GM18861 (cell line): ENCODE data around the gene SLC39A9.
"Not testable (repeated sequence)": the region's sequence is repeated elsewhere in the genome, so short reads cannot be mapped to it uniquely, and the experiment has no call there.

Source experiments
- ATAC-seq: cut with Tn5 transposase; IDR thresholded peaks from one replicate; pipeline ENCODE4 v1.9.1; 2021; ENCODE audit not compliant: unreplicated experiment

The SLC39A9 gene

DNA sequence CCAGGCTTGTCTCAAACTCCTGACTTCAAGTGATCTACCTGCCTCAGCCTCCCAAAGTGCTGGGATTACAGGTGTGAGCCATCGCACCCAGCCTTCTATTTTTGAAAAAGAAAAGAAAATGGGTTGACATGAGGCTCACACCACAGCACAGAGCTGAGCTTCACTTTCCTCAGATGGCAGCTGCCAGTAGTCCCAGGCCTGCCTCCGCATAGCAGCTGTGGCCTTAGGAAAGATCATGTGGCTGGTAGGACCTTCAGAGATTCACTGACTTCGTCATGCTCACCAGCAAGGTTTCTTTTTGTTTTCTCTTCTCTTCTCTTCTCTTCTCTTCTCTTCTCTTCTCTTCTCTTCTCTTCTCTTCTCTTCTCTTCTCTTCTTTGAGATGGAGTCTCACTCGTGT lies 99.8 kb downstream of the SLC39A9 start:
- not testable (repeated sequence) for ATAC-seq

DNA sequence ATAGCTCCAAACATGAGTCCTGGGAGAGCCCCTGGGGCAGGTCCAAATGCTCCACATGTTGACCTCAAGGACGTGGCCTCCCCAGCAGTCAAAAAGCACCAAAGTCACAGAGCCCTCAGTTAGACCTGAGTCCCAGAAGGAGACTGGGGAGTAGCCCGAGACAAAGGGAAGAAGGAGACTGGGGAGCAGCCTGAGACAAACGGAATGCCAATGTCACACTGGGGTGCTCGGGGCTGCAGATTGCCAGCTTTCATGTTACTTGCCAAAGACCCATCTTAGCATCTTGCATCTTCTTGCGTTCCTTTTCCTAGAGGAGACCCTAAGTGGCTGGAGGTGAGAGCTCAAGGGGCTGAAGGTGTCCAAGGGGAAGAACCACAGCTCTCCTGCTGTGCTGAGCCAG lies 100.9 kb downstream of the SLC39A9 start:
- ATAC-seq = no peak

DNA sequence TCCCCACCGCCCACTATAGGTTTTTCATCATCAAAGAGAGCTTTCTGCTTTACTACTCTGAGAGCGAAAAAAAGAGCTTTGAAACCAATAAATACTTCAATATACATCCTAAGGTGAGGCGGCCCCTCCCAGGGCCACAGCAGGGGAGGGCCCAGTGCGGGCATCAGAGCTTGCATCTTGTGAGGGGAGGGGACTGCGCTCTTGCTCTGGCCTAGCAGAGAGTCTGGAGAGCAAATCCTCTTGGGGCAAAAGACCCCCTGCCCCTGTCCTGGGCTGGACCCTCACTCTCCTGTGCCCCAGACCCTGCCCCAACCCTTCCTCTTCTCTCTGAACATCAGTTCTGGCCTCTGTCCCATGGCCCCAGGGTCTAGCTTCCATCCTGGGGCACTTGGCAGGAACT lies 101.6 kb downstream of the SLC39A9 start:
- no peak for ATAC-seq

DNA sequence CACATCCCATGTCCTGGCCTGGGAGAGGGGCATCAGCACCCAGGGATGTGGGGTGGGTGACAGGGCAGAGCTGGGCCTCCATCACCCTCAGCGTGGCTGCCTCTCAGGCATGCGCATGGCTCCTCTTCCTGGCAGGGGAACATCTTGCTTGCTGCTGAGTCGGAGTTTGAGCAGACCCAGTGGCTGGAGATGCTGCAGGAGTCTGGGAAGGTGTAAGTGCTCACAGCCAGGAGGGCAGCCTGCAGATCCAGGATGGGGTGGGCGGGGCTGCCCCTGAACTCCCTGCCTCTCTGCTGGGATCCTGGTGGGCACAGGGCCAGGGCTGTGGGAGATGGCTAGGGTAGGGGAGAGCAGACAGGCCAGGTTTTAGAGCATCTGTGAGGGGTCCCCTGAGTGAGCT lies 102.2 kb downstream of the SLC39A9 start:
- no peak for ATAC-seq

DNA sequence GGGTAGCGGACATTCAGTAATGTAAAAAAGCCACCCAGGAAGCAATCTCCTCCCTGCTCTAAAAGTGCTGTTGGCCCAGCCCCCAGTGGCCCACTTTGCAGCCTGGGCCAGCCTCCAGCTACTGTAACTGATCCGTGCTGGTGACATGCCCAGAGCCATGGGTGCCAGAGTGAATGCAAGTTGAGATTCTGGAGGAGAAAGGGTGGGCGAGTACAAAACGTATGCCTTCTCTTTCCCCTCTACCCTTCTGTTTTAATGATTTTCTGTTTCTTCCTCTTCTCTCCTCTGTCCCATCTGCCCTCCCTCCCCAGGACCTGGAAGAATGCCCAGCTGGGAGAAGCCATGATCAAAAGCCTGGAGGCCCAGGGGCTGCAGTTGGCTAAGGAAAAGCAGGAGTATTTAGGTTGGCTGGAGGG lies 102.9 kb downstream of the SLC39A9 start:
- no peak for ATAC-seq

DNA sequence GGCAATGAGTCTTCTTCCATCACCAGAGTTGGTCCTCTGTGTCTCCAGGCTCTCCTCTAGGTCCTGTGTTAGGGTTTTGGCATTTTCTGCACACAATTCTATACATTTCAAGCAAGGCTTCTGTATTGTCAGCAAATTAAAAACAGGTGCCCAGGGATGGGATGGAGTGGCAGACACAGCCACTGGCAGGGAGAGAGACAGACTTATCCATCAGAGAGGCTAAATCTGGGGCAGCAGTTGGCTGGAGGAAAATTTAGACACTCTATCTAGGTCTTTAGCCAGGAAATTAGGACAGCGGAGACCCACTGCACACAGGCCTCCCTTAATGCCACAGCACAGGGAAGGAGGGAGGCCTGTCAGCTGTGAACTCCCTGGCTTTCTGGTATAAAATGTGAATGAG lies 106.3 kb downstream of the SLC39A9 start:
- no peak for ATAC-seq

DNA sequence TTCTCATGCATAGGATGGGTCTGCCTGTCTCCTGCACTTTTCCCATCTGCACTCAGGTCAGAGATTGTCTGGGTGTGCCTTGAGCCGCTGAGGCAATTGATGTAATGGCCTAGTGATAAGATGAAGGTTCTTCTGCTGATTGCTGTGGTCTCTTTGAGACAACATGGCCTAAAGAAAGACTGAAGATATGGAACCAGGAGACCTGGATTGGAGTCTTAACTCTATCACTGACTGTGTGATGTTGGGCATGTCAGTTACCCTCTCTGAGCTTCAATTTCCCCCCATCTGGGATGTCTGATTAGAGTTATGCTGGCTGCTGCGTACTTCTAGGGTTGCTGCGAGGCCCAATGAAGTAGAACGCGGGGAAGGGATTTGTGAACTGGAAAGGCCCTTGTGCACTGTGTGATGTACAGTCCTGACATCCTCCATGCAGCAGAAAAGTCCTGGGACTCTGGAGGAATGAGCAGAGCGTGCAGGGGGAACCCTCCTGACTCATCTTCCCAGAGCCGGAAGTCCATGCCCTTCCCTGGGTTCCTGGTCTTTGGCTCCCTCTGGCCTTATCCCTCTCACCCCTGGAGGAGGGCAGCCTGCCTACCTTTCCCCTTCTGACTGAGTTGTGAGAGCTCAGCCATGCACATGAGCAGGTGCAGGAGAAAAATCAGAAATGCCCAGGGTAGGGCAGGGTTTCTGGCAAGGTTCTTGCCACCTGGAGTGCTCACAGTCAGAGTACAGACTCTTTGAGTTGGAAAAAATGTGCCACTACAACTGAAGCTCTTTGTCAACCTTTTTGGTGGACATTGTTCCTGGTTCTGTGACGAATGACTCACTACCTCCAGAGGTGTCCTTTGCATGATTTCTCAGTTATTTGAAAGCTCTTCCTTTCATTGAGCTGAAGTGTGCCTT lies 107.1 kb downstream of the SLC39A9 start:
- no peak for ATAC-seq

DNA sequence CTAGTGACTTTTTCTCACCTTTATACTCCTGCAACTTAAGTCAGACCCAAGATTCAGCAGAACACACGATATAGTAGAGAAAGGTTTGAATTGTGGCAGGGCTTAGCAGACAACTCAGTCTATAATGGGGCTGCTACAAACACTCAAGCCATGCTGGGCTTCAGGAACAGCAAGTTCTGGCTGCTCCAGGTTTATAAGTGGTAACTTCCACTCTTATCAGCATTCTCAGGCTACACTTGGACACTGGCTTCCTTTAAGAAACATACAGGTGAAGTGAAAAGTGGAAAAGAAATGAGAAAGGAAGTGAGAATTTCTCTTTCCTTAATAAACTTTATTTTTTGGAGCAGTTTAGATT lies 107.7 kb downstream of the SLC39A9 start:
- ATAC-seq = no peak
